Epithelial cell of esophagus (primary cell): Measurements from ENCODE around the gene GNAI1.

Experiments
- DNase-seq: peaks from one replicate; pipeline ENCODE4 v3.0.0; 2010; ENCODE audit warnings: low read depth
- H3K4me3 ChIP-seq: 2 replicates; pipeline ENCODE4 v1.5.1; 2011; ENCODE audit warnings: mild to moderate bottlenecking, low read length, control low read depth
- CTCF ChIP-seq: IDR thresholded peaks from 2 replicates; pipeline ENCODE4 v1.5.1; 2011; ENCODE audit warnings: low read depth, mild to moderate bottlenecking, low read length, control low read depth, inconsistent platforms; ENCODE audit not compliant: insufficient read depth; ENCODE audit errors: missing control alignments

Gene GNAI1

GRCh38 chr7:80110376-80110775, 24.3 kb upstream of the GNAI1 start:
- TF ChIP-seq CTCF, result no peak
- no peak for DNase-seq
- H3K4me3 ChIP-seq, result no peak overlapping the region

- H3K4me3 ChIP-seq, result no peak overlapping the region
- DNase-seq, result no peak
- TF ChIP-seq CTCF, result no peak
These were observed 20.5 kb upstream of the GNAI1 start for GRCh38 chr7:80114159-80114558.

GRCh38 chr7:80124526-80125264, 9.9 kb upstream of the GNAI1 start:
- DNase-seq, result no peak
- no peak overlapping the region for H3K4me3 ChIP-seq
- no peak for TF ChIP-seq CTCF

GRCh38 chr7:80127412-80128160, 7.0 kb upstream of the GNAI1 start:
- DNase-seq, result no peak
- H3K4me3 ChIP-seq, result no peak overlapping the region
- TF ChIP-seq CTCF, result no peak

- no peak for TF ChIP-seq CTCF
- H3K4me3 ChIP-seq, result no peak overlapping the region
- no peak for DNase-seq
These were observed 5.7 kb upstream of the GNAI1 start for GRCh38 chr7:80128918-80129317.

GRCh38 chr7:80129785-80130184, 4.8 kb upstream of the GNAI1 start:
- no peak overlapping the region for H3K4me3 ChIP-seq
- no peak for DNase-seq
- no peak for TF ChIP-seq CTCF
